Measurements from ENCODE around the gene PLD3.
"Not testable (repeated sequence)": the region's sequence is repeated elsewhere in the genome, so short reads cannot be mapped to it uniquely, and the experiment has no call there.

Gene PLD3

DNA sequence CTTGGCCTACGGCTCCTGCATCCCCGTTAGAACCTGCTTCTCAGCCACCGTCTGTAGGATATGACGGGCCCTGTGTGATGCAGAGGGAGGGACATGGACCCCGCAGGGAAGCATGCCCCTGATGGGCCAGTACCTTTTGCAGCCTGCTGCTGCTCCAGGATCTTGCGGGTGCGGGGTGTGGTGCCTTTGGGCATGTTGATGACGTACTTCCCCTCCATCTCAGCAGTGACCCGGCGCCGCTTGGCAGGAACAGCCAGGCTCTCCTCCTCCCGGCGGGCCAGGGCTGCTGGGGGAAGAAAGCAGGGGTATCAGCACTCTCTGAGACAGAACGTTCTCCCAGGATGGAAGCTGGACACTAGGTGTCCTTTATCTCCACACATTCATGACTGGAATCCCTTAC lies 22.3 kb upstream of the PLD3 start:
- no peak overlapping the region for H3K4me3 ChIP-seq (ENCODE audit: control insufficient read depth, low read depth, low read length)
- DNase-seq (ENCODE audit: low read depth) = no peak
- no peak for TF ChIP-seq CTCF (conservative IDR thresholded peaks at IDR 0.05; ENCODE audit: control insufficient read depth, insufficient read depth, low read depth, low read length)

- no peak overlapping the region for H3K4me3 ChIP-seq (ENCODE audit: control insufficient read depth, low read depth, low read length)
- no peak for DNase-seq (ENCODE audit: low read depth)
- no peak for TF ChIP-seq CTCF (conservative IDR thresholded peaks at IDR 0.05; ENCODE audit: control insufficient read depth, insufficient read depth, low read depth, low read length)
Measured at GRCh38 chr19:40331052-40331451, 17.4 kb upstream of the PLD3 start.

- TF ChIP-seq CTCF (conservative IDR thresholded peaks at IDR 0.05; ENCODE audit: control insufficient read depth, insufficient read depth, low read depth, low read length) = no peak
- no peak for DNase-seq (ENCODE audit: low read depth)
- H3K4me3 ChIP-seq (ENCODE audit: control insufficient read depth, low read depth, low read length) = no peak overlapping the region
Measured at GRCh38 chr19:40332669-40333068, 15.8 kb upstream of the PLD3 start.

- H3K4me3 ChIP-seq (ENCODE audit: control insufficient read depth, low read depth, low read length); DNase-seq (ENCODE audit: low read depth): not testable (repeated sequence)
Measured at GRCh38 chr19:40333083-40333482, 15.4 kb upstream of the PLD3 start.

DNA sequence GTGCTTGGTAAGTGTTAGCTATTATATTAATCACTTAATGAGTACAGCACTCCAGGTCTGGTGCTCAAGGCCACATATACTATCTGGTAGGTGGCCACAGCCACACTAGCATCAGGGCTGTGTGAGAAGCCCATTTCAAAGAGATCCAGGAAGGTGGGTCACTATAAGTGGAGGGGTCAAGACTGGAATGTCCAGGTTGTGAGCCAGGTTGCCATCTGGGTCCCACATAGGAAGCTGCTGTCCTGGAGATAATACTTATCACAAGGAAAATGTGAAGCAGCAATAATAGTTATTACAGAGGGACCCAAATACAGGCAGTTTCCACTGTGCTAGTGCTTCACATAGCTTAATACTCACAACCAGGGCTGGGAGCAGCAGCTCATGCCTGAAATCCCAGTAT lies 13.4 kb upstream of the PLD3 start:
- no peak for TF ChIP-seq CTCF (conservative IDR thresholded peaks at IDR 0.05; ENCODE audit: control insufficient read depth, insufficient read depth, low read depth, low read length)
- no peak overlapping the region for H3K4me3 ChIP-seq (ENCODE audit: control insufficient read depth, low read depth, low read length)
- no peak for DNase-seq (ENCODE audit: low read depth)

DNA sequence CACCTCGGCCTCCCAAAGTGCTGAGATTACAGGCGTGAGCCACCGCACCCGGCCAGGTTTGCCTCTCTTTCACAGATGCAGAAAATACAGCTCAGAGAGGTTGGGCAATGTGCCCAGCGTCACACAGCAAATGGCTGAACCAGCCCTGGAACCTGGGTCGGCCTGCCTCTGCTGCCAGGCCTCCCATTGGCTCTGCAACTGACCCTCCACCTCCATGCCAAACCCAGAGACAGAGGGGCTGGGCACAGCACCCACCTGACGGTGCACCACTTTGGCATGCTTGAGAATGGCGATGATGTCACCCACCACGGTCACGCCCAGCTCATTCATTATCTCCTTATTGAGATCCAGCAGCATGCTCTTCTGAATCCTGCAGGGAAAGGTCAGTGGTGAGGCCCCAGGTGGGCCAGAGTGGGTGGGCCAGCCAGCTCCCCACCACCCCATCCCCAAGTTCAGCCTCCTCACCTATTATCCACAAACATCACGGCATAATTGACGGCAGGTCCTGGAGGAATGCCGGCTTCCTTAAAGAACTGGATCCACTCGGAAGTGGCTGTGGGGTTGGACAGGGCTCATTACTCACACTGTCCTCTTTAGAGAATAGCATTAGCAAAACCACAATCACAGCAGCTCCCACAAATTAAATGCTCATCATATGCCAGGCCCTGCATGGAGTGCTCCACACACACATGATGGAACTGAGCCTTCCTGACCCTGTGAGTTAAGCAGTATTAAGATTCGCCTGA lies 12.5 kb upstream of the PLD3 start:
- no peak overlapping the region for H3K4me3 ChIP-seq (ENCODE audit: control insufficient read depth, low read depth, low read length)
- DNase-seq (ENCODE audit: low read depth) = no peak
- no peak for TF ChIP-seq CTCF (conservative IDR thresholded peaks at IDR 0.05; ENCODE audit: control insufficient read depth, insufficient read depth, low read depth, low read length)

DNA sequence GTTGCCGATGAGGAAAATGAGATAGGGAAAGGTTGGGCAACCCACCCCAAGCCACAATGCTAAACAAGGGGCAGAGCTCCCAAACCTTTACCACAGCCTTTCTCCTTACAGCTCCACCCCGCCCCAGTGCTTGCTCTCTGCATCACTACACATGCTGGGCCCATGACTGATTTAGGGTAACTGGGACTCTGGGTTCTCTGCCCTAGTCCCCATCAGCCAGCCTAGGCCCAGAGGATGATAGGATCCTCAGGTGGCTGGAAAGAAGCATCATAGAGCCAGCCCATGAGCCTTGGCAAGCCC lies 11.9 kb upstream of the PLD3 start:
- no peak for TF ChIP-seq CTCF (conservative IDR thresholded peaks at IDR 0.05; ENCODE audit: control insufficient read depth, insufficient read depth, low read depth, low read length)
- no peak for DNase-seq (ENCODE audit: low read depth)
- H3K4me3 ChIP-seq (ENCODE audit: control insufficient read depth, low read depth, low read length) = no peak overlapping the region
